Measurements from ENCODE around the gene CCDC73. TPM values are rescaled to one million over a fixed set of nuclear protein-coding genes. Genes with fewer than 3 reads are reported as not detected.

Gene CCDC73
- total and polyA plus RNA-seq, 10 of the 15 experiments (the other 5 are each of a cell fraction or from before 2014, with no cell fraction given), result 0.05 to 0.57 (median 0.14) TPM

- intact Hi-C loops (cut with micrococcal nuclease; ENCODE audit: unreplicated experiment), result no loop called here
- CTCF ChIA-PET, result interaction anchor here (0.5 to 1.4 kb wide), 3 partner anchors 9 to 303 kb away, joined by 3 to 8 read pairs (median 4); no protein-coding TSS in a partner anchor
- H2AFZ ChIP-seq (ENCODE audit: control insufficient read depth, low read depth, low read length), result peak overlapping the region; percentile 84
- no peak for TF ChIP-seq KLF5 (IDR thresholded peaks at IDR 0.05; ENCODE audit: partially characterized antibody)
- TF ChIP-seq FOXK2 (IDR thresholded peaks at IDR 0.05), result no peak
- peak; percentile 90 for TF ChIP-seq MTA2 (IDR thresholded peaks at IDR 0.05; ENCODE audit: low read depth)
- TF ChIP-seq CREB1 (IDR thresholded peaks at IDR 0.05; ENCODE audit: low read depth), result no peak
- TF ChIP-seq BMI1 (IDR thresholded peaks at IDR 0.05; ENCODE audit: borderline replicate concordance), result peak; percentile 17; the same call in 1 of the 2 replicates
- no peak for TF ChIP-seq CEBPZ (IDR thresholded peaks at IDR 0.05; ENCODE audit: low read depth, low read length)
- TF ChIP-seq, protein P1, sequence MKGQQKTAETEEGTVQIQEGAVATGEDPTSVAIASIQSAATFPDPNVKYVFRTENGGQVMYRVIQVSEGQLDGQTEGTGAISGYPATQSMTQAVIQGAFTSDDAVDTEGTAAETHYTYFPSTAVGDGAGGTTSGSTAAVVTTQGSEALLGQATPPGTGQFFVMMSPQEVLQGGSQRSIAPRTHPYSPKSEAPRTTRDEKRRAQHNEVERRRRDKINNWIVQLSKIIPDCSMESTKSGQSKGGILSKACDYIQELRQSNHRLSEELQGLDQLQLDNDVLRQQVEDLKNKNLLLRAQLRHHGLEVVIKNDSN (IDR thresholded peaks at IDR 0.05; ENCODE audit: borderline replicate concordance, extremely low read length, insufficient read depth, low read depth, low read length), result no peak
- TF ChIP-seq EP300 (IDR thresholded peaks at IDR 0.05; ENCODE audit: borderline replicate concordance in 1 of 2, control insufficient read depth in 1 of 2, low read depth in 2 of 2, low read length in 2 of 2), result peak in 1 of 2 experiments; percentile 47; a peak in 1 of 4 replicates
- no peak for TF ChIP-seq YY1 (IDR thresholded peaks at IDR 0.05; ENCODE audit: low read depth, low read length)
- peak; percentile 49 for TF ChIP-seq MEF2B (IDR thresholded peaks at IDR 0.05; ENCODE audit: partially characterized antibody, poor library complexity, severe bottlenecking)
- TF ChIP-seq RELB (IDR thresholded peaks at IDR 0.05; ENCODE audit: low read depth), result peak; percentile 88
- TF ChIP-seq CBFB (IDR thresholded peaks at IDR 0.05; ENCODE audit: low read depth), result no peak
- TF ChIP-seq IKZF2 (IDR thresholded peaks at IDR 0.05), result peak; percentile 75 to 84; a peak in 2 of 4 replicates
- TF ChIP-seq ZBED1 (IDR thresholded peaks at IDR 0.05; ENCODE audit: borderline replicate concordance), result 0 out of 2 replicates have a peak, but pooled peaks have one; percentile 26
- TF ChIP-seq GABPA (IDR thresholded peaks at IDR 0.05; ENCODE audit: low read depth), result no peak
- TF ChIP-seq BRCA1 (IDR thresholded peaks at IDR 0.05; ENCODE audit: low read depth, low read length), result no peak
- no peak for TF ChIP-seq SMAD1 (IDR thresholded peaks at IDR 0.05; ENCODE audit: low read depth, partially characterized antibody)
- no peak for TF ChIP-seq PML (IDR thresholded peaks at IDR 0.05; ENCODE audit: low read length)
Measured at GRCh38 chr11:32821917-32822560, 27.6 kb upstream of the CCDC73 start.

More at GRCh38 chr11:32821917-32822560, 27.6 kb upstream of the CCDC73 start:
- no peaks in the 10 kb centered on the region for H3K79me2 ChIP-seq (ENCODE audit: control insufficient read depth, insufficient read depth, low read length)
- BruUV-seq (replicated peaks), result no TSS peak
- H3K27me3 ChIP-seq (replicated peaks in 1 of 2; ENCODE audit: control insufficient read depth in 2 of 2, insufficient read depth in 2 of 2, low read length in 1 of 2), result no peaks in the 10 kb centered on the region
- POLR2A ChIA-PET, result interaction anchor here (0.6 to 1.0 kb wide), 2 partner anchors 9 kb away, joined by 4 to 5 read pairs; no protein-coding TSS in a partner anchor
- SMC1A ChIA-PET (ENCODE audit: uncharacterized antibody, unreplicated experiment), result interaction anchor here (0.8 to 1.4 kb wide), 5 partner anchors 9 to 73 kb away, joined by 3 to 7 read pairs (median 4); no protein-coding TSS in a partner anchor
- RAD21 ChIA-PET (ENCODE audit: unreplicated experiment), result interaction anchor here (0.7 to 1.2 kb wide), 3 partner anchors 9 to 17 kb away, joined by 3 read pairs; no protein-coding TSS in a partner anchor
- H3K9me3 ChIP-seq (replicated peaks; ENCODE audit: control insufficient read depth, insufficient read depth, low read length), result no peaks in the 10 kb centered on the region
- no peaks in the 10 kb centered on the region for H3K36me3 ChIP-seq (ENCODE audit: control insufficient read depth in 2 of 2, insufficient read depth in 2 of 2, low read length in 1 of 2)
- no peak for DNase-seq (ENCODE audit: low read depth, low spot score)
- H3K4me1 ChIP-seq (ENCODE audit: control insufficient read depth, insufficient read depth, low read length), result no peaks in the 10 kb centered on the region
- no peak overlapping the region for H3K9ac ChIP-seq (ENCODE audit: control insufficient read depth, insufficient read depth, low read length)
- FAIRE-seq, result peak; percentile 83
- ATAC-seq, result peak; percentile 74
- peak overlapping the region; percentile 43 for H3K4me2 ChIP-seq (ENCODE audit: control insufficient read depth, insufficient read depth)
- no peak overlapping the region for H3K27ac ChIP-seq (ENCODE audit: control insufficient read depth, insufficient read depth)
- in situ Hi-C loops (cut with MboI), result no loop called here
- peak overlapping the region; percentile 18; the same call in 1 of the 2 replicates for H3K4me3 ChIP-seq
- no peaks in the 10 kb centered on the region for H4K20me1 ChIP-seq (ENCODE audit: control insufficient read depth, insufficient read depth)
- under 1% methylated on average over 5 of the region's 5 CpGs for WGBS (ENCODE audit: insufficient coverage, insufficient replicate concordance, low lambda C conversion rate, missing lambda C conversion rate)

All from GM12878 (cell line).